Stimulated activated CD4-positive, alpha-beta T cell treated with anti-CD3 and anti-CD28 coated beads, Interleukin-15, amount 100 ng/mL, for 1 hour (primary cell): Measurements from ENCODE around the gene CSNK2A3.
"Not testable (repeated sequence)": the region's sequence is repeated elsewhere in the genome, so short reads cannot be mapped to it uniquely, and the experiment has no call there.

Experiments
- DNase-seq, 2 donors: peaks; one replicate each; pipeline ENCODE4 v3.0.0-alpha.2; 2020; ENCODE audit warnings: low read depth in 1 of 2, low spot score in 1 of 2

The CSNK2A3 gene

DNA sequence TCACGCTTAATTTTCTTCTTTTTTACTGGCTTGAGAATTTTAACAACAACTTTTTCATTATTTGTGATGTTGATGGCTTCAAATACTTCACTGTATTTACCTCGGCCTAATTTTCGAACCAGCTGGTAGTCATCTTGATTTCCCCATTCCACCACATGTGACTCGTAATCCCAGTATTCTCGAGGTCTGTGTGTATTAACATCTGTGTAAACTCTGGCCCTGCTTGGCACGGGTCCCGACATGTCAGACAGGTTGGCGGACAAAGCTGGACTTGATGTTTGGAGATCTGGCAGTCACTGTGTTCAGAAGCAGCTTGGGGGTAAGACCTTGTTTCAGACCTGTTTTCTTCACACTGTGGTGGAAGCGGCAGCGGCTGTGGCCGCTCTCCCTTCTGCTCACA is at the start of gene CSNK2A3:
TSS of gene CSNK2A3 (minus strand) at position 373 of the 400 bp plus-strand sequence. CDS start at position 242, 131 bp downstream.
- not testable (repeated sequence) for DNase-seq

DNA sequence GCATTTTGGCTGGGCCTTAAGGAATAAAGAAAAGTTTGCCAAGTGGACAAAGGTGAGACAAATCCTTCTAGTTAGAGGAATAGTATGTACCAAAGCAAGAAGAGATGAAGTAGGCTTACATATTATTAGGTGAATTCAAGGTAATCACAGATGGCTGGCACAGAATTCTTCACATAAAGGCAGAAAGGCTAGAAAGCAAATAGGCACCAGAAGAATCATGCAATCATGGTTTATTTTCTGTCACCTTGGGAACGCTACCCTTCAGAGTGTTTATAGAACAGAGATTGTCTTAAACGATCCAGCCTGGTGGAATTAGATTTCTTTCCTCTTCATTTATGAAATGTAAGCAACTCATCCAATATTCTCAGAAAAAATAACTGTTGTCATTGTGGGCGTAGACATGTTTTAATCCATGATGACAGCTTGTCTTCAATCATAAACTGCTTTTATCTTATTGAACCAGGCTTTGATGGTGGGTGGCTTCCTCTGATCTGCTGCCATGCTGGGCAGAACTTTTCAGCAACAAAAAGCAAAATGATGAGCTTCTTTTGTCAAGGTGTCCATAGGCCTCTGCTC is 49.0 kb upstream of the CSNK2A3 start:
- DNase-seq, result no peak

DNA sequence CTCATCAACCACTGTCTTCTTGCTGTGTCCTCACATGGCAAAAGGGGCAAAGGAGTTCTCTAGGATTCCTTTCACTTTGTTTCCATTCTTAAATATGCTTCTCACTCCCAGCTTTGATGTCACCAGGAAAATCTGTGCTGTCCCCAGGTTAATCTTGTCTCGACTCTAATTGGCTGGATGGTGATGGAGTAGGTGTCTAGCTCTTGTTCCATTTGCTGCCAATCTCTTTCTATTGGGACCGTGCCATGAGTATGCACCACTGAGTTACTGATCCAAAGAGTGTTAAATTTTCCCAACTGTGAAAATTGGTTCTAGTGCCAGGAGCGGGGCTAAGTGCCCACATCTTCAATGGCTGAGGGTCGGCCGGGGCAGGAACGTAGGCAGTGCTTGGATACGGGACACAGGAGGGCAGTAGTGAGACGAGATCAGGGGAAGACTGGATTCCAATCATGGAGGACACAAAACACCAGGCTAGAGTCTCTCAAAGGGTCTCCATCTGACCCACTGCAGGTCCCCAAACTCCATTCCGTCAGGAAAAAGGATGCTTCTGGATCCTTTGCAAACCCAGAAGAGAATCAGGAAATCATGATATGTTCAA is 47.7 kb upstream of the CSNK2A3 start:
- no peak for DNase-seq

DNA sequence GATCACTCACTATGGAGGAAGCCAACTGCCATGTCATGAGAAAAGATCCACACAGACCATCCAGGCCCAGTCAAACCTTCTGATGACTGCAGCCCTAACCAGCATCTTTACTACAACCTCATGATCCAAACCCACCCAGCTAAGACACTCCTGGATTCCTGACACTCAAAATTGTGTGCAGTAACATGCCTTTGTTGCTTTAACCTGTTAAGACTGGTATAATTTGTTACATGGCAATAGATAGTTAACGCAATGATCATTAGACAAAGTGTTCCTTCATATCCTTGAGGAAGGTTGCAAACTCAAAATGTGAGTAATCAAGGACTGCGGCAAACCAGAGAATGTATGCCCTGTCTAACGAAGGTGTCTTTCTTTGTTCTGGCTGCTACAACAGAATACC is 47.1 kb upstream of the CSNK2A3 start:
- DNase-seq, result no peak

DNA sequence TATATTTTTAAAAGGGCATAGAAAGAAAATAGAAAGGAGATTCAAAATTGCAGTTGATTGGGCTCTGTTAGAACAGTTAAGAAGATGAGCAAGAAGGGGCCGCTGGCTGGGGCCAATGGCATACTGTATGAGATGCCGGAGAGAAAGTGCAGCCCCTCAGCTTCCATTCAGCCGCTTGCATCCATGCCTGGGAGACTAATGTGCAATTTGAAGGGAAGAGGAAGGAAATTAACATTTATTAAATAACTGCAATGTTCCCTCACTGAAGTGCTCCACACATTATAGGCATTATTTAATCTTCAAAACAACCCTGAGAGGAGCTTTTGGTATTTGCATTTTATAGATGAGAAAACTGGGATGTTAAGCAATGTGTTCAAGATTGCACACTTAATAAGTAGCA is 44.7 kb upstream of the CSNK2A3 start:
- no peak for DNase-seq

DNA sequence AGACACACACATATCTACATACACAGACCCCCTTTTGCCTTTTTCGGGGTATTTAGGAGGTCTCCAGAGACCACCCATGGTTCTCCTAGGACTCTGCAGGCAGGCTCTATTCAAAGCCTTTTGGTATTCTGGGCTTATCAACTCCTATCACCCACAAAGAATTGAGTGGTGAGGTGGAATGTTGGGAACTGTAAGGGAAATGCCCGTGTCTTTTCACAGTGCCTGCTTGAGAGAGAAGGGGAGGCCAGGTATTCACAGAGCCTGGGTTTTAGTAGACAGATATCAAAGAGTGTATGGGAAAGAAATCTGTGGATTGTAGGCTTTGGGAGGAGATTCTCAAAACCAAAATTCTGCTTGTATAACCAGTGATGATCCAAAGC is 44.0 kb upstream of the CSNK2A3 start:
- no peak for DNase-seq

DNA sequence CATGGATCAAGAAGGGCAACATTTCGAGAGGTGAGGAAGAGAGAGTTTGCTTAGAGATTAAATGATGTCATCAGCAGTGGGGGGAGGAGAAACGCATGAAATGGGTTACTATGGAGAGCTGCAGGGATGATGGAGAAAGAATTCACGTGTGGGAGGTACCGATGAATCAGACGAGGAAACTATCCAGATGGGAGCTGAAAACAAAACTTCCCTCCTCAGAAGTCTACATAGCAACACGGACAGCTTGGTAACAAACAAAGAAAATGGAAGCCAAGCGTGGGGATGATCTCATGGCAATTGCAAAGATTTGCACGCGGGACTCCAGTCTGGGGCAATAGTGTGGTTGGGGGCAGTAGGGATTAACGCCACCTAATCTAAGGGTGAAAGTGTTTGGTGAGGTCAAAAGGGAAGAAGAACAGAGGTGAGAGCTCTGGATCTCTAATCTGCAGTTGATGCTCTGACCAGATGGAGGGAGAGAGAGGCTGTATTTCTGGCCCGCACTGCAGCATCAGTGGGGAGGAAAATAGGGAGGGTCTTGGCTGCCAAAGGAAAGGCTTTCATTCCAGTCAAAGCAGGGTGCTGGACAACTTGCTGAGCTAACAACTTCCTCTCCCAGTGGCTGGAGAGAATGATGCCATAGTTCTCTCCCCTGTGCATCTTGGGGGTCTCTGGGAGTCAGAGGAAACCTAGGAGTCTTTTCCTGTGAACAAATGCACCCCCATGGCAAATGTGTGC is 43.4 kb upstream of the CSNK2A3 start:
- no peak for DNase-seq

DNA sequence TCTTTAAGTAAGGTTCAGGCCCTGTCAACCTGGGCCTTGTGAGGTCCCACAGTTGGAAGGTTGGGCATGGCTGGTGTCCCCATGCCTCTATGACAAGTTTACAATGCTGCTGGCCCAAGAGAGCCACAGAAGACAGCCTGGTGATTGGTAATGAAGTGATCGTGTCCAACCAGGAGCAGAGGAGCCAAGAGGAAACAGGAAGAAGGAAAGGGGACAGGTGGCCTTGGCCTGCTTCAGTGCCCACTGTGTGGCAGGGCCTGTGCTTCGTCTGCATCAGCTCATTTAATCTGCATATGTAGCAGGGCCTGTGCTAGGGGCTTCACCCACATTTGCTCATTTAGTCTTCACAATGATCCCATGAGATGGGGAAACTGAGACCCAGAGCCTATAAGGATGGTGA is 42.1 kb upstream of the CSNK2A3 start:
- DNase-seq, result no peak

DNA sequence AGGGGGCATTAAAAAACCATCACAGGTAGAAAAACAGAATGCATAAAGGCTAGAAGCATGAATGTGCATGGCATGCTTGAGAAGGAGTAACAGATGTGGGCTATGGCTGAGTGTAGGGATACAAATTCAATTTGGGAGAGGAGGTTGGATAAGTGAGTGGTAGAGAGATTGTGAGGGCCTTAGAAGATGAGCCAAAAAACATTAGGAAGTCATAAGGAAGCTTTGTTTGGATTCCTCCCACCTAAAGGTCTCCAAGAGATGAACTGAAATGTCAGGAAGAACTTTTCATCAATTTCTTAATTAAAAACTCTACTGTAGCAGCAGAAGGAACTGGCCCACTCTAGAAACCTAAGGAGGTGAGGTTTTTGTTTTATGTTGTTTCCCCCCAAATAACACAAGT is 41.2 kb upstream of the CSNK2A3 start:
- DNase-seq, result no peak

DNA sequence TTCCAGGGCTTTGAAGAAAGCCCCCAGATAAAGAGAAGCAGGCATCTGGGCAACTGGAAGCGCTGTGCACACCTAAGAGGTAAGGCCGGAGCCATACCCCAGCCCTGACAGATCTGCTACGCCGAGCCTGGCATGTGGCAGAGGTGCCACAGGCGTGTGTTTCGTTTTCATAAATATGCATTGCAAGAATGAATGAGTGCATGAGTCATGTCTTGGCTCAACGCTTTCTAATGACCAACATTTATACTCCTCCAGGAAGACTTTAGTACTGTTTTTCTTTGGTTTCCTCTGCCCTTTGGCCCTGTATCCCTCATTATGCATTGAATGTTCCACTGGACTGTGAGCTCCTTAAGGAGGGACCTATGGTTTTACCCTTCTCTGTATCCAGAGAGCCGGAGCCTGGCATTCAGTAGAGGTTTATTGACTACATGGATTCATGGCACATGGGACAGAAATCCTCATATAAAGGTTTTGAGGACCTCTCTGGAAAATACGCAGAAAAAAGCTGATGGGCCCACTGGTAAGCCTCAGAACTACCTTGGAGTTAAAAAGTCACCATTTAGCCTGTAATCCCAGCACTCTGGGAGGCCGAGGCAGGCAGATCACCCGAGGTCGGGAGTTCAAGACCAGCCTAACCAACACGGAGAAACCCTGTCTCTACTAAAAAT is 38.9 kb upstream of the CSNK2A3 start:
- no peak for DNase-seq

DNA sequence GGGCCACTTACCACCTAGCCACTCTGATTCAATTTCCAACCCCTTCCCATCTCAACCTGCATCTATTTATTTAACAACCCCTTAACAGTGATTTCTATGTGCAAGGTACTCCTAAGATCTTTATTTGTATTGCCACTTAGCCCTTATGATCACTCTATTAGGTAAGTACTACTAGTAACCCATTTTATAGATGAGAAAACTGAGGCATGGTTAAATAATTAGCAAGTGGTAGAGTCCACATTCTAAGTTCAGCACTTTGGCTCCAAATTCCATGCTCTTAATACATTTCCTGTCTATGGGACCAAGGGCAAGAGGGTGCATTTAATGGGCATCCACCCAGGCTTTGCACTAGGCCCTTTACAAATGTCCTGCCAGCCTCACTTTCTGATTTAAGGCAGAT is 38.1 kb upstream of the CSNK2A3 start:
- no peak for DNase-seq

DNA sequence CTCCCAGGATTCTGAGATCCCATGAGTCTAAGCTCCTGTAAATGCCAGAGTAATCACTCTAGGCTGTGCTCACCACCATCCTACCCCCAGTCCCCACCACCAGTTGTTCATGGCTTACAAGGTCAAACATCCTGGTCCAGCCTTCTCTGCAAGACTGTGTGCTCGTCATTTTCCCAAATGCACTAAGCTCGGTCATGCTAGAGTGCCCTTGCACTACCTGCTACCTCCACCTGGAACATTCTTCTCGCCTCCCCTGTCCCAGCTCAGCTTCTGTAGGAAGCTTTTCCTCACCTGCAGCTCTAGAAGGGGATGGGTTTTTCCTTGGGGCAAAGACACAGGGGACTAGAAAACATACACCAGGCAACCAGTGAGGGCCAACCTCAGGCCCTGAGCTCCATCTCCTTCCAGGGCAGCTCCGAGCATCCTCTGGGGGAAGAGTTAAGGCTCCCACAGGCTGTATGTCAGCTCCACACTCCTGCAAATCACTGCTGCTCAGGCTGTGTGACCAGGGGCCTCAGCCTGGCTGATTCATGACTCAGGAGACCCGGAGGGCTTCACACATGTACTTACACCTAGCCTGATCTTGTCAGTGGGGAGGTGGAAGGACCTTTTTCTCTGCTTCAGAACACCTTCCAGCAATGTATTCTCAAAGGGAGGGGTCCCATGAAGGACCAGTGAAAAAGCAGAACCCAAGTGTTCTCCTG is 37.2 kb upstream of the CSNK2A3 start:
- no peak for DNase-seq

DNA sequence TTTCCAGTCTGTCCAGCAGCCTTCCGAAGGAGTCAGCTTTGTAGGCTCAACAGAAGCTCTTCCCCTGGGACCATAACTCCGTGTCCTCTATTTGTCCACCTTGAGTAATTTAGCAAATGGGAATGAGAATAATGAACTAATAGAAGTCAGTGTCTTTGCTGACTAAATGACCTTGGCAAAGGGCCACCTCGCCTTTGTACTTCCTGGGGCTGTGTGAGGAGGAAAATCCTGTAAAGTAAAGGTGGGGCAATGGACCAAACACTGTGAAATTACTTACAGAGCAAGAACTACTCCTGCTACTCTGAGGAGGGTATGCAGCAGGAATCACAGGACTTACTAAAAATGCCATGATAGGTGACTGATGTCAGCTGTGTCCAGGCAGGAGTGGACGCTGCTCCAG is 36.2 kb upstream of the CSNK2A3 start:
- no peak for DNase-seq

DNA sequence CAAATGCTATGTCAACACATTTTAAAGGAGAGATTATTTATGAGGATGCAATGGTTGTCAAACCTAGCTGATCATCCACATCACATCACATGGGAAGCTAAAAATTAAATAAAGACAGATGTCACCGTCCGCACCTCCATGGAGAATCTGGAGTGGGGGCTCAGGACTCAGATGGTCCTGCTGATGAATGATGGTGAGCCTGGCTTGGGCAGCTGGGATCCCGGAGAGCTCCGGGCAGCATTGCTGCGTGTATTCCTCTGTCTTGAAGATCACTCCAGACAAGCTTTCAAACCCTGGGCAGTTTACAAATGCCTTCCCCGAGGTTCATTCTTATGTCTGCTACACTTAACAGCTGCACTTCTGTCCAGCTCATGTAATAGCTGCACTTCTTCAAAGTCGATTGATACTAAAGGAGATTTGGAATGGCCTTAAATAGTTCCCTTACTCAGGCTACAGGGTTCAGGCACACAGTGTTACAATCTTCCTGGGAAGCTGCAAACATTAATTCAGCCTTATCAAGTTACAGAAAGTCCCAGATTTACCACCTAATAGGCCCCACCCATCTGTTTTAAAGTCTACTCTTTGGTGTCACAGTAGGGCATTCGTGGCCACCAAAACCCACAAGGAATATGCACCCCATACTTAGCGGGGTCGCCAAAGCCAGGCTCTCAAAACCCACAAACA is 34.7 kb upstream of the CSNK2A3 start:
- no peak for DNase-seq

DNA sequence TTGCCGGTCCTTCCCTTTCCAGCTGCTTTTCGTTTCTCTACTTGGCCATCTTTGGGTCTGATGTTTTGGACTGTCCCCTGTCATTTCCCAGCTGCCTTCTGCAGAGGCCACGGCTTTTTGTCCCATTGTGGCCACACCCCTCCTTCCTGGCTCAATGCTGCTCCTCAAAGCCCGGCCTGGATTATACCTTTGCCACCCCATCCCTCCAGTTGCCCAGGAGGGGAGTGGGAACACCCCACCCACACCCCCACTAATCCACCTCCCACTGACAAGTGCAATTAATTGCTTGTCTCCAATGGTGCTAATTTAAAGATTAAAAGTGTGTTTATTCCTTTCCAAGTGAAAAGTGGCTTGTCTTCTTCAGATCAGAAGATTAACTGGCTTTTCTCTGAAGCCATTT is 34.2 kb upstream of the CSNK2A3 start:
- DNase-seq, result no peak

DNA sequence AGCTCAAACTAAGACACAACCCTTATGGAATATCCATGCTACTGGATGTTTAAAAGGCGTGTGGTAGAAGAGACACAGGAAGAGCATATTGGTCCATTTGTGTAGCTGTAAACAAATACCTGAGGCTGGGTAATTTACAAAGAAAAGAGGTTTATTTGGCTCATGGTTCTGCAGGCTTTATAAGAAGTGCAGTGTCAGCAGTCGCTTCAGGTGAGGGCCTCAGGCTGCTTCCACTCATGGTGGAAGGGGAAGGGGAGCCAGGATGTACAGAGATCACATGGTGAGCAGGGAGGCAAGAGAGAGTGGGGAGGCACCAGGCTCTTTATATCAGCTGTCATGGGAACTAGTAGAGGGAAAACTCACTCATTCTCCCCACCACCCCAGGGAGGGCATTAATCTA is 31.8 kb upstream of the CSNK2A3 start:
- DNase-seq, result no peak

DNA sequence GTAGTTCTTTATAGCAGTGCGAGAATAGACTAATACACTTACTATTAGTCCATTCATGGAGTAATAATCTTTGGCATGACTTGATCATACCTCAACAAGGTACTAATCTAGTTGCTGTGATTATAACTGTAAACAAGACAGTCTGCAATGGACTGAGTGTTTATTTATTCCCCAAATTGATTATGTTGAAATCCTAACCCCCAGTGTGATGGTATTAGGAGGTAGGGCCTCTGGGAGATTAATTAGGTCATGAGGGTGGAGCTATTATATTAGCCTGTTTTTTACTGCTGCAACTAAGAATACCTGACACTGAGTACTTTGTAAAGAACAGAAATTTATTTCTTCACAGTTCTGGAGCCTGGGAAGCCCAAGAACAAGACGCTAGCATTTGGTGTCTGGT is 30.9 kb upstream of the CSNK2A3 start:
- DNase-seq, result no peak

DNA sequence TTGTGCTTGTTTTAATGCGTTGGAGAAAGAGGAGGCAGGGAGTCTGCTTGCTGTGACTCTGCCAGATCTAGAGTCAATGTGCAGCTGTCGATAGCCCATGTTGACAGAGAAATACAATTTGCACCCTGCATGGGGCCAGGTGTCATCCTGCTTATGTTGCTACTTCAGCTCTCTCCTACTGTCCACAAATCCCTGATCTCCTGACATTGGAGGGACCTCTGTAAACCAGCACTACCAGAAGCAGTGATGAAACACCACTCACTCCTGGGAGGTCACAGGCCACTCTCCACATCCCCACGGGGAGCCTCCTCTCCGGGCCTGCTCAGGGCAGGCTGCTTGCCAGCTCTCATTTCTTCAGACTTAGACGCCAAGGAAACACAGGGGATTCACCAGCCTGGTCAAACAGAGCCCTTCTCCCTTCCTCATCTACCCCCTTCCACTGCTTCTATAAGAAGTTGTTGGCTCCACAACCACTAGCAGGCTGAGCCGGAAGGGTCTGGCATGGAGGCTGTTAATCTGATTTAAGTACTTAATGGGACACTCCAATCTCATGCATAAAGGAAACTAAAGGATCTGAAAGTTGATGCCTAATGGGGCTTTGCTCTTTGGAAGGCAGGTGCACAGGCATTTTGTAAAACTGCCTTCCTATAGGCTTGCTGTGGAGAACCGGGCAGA is 29.9 kb upstream of the CSNK2A3 start:
- no peak for DNase-seq

DNA sequence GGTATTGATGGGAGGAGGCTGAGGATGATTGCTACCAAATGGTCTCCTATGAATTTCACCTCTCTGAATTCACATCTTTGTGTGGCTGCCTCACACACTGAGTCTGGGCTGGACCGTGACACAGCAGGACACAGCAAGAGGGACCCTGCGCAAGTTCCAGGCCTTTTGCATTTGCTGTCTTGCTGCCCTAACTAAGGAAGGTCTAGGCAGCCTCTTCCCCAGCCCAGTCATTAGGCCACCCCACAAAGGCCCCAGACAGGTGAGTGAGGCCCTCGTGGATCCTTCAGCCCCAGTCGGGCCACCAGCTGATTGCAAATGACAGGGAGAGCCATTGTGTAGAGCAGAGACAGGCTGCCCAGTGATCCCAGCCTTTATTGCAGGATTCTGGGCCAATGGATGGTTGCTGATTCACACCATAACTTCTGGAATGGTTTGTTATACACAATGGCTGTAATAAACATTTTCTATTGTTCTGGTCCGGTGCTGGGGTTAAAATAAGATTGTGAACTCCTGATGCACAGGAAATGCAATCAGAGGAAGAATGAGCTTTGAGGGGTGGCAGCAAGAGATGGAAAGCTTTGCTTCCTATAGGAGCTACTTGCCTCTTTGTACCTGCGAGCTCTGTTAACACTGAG is 28.5 kb upstream of the CSNK2A3 start:
- DNase-seq, result no peak

DNA sequence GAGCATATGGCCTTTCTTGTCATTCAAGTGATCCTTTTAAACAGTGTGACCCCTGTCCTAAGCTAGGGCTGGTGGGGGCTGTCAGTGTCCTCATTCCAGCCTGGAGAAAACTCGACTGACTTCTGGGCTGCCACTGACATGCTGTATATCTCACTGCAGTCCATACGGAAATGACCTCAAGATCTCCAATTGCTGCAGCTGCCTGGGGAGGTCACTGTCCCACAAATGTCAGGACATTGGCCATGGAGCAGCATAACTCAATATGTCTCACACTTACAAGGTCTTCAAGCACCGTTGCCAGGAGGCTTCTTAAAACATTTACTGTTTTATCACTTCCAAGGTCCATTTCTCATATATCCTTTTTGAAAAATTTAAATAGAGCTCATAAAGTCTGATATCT is 27.8 kb upstream of the CSNK2A3 start:
- DNase-seq, result no peak
